HG03354 (cell line): Measurements from ENCODE around the gene NANP.
"Not testable (repeated sequence)": the region's sequence is repeated elsewhere in the genome, so short reads cannot be mapped to it uniquely, and the experiment has no call there.

Experiments
- ATAC-seq: cut with Tn5 transposase; IDR thresholded peaks from one replicate; pipeline ENCODE4 v1.9.1; 2021; ENCODE audit warnings: mild to moderate bottlenecking; ENCODE audit not compliant: unreplicated experiment, poor library complexity, severe bottlenecking

The NANP gene, protein sequence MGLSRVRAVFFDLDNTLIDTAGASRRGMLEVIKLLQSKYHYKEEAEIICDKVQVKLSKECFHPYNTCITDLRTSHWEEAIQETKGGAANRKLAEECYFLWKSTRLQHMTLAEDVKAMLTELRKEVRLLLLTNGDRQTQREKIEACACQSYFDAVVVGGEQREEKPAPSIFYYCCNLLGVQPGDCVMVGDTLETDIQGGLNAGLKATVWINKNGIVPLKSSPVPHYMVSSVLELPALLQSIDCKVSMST

DNA sequence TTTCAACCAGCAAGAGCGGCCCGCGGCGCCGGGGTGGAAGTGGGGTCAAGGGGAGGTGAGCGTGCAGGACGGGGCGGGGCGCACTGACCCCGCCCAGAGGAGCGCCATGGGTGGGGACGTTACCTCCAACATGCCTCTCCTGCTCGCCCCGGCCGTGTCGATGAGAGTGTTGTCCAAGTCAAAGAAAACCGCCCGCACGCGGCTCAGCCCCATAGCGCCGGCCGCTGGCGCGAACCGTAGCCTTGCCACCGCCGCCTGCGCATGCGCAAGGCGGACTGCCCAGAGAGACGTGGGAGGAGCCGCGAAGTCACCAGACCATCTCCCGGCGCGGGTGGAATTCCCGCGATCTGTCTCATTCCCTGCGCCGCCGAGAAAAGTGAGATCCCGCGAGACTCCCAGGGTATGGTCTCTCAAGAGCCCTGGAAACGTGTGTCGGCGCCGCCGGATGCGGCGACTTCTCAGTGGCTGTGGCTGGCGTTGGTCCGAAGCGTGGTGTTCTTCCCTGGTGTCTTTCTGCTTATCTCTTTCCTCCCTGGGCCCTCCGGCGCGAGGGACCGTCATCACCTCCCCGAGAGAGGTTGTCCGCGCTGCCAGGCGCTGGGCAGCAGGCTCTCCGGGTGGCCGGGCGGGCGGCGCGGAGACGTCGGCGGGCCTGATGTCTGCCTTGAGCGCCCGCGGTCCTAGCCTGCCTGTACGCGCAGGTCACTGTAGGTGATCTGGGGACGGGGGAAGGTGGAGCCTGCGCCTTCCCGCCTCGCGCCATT lies at the start of gene NANP:
NANP (minus strand) TSS at position 279 of the 764 bp plus-strand sequence; CDS start at position 213, 66 bp downstream.
- ATAC-seq, result peak; percentile 83

DNA sequence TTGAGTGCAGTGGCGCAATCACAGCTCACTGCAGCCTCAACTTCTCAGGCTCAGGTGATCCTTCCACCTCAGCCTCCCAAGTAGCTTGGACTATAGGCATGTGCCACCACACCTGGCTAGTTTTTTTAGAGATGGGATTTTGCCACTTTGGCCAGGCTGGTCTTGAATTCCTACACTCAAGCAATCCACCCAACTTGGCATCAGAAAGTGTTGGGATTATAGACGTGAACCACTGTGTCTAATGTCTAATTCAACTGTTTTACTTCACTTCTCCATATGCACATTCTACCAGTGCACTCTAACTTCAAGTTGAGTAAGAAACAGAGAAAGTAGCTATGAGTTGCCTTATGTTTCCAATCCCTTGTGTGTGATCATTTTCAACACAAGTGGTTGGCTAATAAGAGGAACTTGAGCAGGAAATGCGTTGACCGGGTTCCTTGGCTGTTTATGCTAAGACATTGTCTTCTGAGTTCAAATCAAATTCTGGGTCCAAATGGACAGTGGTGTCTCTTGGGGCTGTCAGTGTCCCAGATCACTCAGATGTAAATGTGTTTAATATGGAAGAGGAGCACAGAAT lies 48.9 kb upstream of the NANP start:
- no peak for ATAC-seq

DNA sequence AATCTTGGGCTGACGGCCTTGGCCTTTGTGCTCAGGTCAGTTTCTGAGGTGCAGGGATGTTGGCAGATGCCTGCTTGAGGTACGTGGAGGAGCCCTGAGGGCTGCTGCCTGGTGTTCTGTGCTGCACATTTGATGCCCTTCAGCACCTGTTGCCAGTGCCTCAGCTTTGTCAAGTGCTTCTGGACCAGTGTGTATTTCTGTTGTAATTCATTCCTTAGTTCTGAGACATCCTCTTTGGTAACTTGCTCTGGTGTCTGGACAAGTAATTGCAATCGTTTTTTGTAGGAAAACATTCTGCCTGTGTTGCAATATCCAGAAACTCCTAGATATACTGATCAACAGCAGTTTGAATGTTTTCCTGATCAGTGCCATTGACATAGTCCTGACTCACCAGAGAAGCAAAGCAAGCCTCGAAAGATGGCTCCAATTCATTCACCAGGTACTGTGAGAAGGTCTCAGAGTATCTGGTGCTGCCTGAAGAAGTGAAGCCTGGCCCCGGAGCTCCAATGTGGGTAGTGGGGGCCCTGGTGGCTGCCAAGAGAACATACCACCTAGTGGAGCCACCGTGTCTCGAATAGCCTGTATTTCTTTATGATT lies 46.1 kb upstream of the NANP start:
- ATAC-seq, result no peak

DNA sequence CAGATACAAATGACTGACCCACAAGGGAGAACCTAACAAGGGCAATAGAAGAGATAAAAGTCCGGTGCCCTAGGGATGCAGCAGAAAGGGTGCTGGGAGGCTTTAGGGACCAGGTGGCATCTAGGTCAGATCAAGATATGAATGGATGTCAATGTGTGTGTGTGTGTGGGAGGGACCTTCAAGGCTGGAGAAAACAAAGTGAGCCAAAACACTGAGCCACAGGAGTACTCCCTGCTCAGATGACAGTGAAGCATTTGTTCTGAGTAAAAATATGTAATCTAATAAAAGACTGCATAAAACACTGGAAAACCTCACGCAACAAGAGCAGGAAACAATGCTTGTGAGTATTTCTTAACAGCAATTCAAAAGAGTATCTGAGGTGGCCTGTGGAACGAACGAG lies 44.6 kb upstream of the NANP start:
- ATAC-seq, result no peak

DNA sequence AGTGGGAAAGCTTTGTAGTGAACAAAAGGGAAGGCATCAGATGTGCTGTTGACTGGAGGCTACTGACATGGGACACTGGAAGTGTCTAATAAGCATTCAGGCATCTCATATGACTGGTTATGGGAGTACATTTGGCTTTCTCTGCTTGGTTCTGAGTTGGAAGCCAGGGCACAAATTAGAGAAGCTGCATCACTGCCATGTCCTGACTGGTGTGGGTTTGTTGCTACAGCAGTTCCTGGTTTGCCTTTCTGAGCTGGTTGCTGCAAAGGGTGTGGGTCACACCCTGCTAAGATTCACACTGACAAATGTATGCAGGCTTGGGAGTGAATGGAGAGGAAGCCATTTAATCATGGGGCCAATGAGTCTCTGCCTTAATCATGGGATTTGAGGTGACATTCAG lies 36.2 kb upstream of the NANP start:
- ATAC-seq, result no peak

DNA sequence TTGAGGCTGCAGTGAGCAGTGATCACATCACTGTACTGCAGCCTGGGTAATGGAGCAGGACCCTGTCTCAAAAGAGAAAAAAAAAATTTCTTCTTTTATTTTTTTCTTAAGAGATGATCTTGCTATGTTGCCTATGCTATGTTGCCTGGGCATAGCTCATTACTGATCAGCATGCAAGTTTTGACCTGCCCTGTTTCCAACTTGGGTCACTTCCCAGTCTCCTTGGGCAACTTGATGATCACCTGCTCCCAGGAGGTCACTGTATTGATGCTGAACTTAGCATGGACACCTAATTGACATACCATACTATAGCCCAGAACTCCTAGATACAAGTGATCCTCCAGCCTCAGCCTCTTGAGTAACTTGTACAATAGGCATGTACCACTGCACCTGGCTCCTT lies 30.7 kb upstream of the NANP start:
- no peak for ATAC-seq

DNA sequence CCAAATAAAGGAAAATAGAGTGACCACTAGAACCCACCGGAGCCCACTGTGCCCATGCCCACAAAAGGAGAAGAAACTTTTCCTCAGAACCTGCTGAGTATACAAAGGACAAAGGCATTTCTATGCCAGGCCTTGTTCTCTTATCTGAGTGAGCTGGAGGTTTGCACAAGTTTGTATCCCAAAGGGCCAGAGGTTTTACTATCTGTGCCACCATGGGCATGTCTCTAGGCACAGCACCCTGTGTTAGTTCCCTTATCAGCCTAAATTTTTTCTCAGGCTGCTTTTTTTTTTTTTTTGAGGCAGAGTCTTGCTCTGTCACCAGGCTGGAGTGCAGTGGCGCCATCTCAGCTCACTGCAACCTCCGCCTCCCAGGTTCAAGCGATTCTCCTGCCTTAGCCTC lies 29.1 kb upstream of the NANP start:
- not testable (repeated sequence) for ATAC-seq

DNA sequence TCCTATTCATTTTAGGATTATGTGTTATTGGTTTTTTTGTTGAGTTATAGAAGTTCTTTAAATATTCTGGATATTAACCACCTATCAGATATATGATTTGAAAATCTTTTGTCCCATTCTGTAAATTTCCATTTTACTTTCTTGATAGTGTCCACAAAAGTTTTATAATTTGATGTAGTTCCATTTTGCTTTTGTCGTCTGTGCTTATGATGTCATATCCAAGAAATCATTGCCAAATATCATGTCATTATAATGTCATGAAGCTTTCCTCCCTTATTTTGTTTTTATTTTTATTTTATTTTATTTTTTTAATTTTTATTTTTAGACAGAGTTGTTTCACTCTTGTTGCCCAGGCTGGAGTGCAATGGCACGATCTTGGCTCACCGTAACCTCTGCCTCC lies 21.0 kb upstream of the NANP start:
- no peak for ATAC-seq

DNA sequence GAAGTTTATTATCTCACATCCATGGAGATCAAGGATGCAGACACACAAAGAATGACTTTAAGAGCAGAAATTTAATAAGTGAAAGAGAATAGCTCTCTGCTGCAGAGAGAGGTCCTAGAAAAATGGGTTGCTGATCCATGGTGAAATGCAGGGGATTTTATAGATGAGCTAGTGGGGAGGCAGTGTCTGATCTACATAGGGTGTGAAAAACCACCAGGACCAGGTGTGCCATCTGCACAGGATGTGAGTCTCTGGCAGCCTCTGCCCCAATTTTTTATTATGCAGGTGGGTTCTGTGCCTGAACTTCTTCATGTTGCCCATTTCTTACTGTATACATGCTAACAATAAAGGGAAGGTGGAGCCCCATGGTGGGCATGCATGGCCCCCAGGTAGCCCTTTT lies 19.9 kb upstream of the NANP start:
- no peak for ATAC-seq

DNA sequence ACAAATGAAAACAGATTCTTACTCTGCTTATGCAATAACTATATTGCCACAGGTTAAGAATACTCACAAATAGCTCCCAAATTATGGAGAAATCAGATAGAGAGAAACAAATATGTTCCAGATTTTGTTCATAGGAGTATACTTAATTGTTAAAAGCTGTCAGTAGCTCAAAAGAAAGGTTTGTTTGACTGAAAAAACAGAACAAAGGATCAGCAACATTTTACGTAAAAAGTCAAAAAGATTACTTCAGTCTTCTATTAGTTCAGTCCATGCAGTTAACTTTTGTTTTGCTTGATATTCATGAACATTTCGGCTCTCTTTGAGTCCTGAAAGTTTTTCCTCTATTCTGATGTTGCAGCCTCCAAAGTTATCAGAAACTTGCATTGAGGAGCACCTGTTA lies 13.4 kb upstream of the NANP start:
- ATAC-seq, result no peak

DNA sequence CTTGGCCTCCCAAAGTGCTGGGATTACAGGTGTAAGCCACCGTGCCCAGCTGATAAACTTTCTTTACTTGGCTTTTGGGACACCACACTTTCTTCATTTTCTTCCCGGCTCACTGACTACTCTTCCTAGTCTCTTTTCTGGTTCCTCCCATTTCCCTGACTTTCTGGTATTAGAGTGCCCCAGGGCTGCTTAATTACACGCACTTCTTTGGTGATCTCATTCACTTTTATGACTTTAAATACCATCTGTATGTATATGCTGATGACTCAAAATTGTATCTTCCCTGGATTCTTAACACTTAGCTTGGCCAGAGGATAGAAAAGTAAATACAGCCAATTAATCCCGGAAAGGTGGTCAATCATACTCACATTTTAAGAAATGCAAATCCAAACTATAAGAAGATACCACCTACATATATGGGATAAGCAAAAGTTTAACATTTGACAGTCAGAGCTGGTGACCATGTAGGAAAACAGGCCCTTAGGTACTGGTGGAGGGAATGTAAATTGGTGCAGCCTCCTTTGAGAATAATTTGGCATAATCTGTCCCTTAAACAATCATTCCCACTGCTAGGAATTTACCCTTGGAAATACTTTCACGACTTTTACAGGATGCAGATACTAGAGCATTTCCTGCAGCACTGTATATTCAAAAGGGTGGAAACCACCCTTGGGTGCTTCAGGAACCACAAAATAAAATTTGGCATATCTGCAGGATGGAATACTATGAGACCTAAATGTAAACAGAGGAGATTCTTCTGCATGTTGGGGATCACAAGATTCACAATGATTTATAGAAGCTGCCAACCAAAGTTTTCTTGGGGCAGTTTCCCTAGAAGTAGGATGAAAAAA lies 9.4 kb upstream of the NANP start:
- no peak for ATAC-seq

DNA sequence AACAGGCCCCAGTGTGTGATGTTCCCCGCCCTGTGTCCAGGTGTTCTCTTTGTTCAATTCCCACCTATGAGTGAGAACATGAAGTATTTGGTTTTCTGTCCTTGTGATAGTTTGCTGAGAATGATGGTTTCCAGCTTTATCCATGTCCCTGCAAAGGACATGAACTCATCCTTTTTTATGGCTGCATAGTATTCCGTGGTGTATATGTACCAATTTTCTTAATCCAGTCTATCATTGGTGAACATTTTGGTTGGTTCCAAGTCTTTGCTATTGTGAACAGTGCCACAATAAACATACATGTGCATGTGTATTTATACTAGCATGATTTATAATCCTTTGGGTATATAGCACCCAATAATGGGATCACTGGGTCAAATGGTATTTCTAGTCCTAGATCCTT lies 6.8 kb upstream of the NANP start:
- ATAC-seq, result not testable (repeated sequence)

DNA sequence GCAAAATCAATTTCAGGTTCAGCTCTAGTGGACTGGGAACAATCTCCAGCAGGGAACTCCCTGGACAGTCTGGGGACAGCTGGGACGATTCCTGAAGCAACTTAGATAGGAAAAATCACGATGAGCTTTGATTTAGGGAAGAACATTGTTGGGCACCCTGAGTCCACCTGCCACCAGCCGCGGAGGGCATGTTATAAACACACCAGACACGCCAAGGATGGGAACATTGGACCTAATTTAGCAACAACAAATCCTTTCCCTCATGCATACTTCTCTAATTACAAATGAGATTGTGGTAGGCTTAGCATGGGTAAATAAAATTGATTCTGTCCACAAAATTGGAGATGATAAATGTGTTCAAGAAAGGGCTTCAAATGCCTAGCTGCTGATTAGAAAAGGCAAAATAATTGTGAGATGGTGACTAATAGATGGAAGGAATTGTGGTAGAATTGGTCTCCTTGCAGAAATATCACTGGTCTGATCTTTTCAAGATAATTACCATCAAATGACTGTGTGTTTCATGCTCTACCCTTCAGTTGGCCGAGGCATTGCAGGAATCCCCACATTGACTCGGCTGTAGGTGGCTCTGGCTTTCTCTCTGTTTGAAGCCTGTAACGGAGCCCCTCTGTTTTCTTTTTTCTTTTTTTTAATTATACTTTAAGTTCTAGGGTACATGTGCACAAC lies 6.1 kb upstream of the NANP start:
- ATAC-seq, result no peak

DNA sequence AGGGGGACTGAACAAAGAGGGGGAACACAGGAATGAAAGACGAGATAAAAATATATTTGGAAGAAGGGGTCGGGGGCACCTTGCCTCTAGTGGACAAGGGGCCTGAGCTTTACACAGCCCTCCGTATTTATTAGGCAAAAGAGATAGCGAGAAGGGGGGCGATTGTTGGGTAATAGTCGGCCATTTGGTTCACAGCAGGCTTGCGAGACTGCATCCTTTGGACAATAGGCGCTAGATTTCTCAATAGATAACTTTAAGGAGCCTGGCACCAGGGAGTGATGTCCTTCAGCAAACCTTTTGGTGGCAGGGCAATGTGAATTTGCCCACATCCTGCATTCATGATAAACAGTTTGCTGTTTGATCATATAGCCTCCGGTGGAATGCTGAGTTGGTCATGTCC lies 3.0 kb upstream of the NANP start:
- ATAC-seq, result no peak

DNA sequence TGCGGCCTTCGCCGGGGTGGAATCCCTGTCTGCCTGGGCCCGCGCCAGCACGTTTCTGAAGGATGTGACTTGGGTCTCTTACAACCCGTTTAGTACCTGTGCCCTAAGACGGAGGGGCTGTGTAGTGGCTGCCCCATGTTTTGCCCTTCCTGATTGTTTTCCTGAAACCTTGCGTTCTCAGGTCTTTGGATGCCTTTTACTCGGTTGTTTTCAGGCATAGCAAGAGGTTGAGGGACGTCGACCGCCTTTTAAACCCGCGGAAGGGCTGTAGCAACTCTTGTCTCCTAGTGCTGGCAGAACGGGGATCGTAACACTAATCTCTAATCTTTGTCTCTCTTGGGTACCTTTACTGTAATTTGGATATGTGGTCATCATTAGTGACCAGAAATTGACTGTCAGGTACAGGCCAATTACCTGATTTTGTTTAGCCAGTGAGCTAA lies 706 bp upstream of the NANP start:
- ATAC-seq, result no peak

DNA sequence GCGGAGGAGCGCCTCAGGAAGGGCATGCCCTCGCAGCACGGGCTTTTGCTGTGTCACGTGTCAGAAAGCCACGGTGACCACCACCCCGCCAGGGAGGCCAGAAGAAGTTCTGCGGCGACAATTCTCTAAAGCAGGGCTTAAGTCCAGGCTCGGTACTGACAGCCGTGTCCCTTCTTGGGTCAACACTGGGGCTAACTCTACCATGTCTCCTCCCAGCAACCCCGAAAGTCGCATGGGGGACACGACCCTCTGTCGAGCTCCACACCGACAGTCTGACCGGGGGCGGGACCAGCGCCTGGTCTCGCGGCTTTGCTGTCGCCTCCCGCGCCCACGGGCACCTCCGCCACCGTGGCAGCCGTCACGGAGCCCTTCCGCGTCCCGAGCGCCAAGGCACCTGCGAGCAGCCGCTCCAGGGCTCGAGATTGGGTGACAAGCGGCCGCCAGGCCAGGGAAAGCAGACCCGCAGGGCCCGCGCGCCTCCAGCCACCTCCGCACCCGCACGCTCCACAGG lies 534 bp downstream of the NANP start:
- ATAC-seq, result peak; percentile 21

DNA sequence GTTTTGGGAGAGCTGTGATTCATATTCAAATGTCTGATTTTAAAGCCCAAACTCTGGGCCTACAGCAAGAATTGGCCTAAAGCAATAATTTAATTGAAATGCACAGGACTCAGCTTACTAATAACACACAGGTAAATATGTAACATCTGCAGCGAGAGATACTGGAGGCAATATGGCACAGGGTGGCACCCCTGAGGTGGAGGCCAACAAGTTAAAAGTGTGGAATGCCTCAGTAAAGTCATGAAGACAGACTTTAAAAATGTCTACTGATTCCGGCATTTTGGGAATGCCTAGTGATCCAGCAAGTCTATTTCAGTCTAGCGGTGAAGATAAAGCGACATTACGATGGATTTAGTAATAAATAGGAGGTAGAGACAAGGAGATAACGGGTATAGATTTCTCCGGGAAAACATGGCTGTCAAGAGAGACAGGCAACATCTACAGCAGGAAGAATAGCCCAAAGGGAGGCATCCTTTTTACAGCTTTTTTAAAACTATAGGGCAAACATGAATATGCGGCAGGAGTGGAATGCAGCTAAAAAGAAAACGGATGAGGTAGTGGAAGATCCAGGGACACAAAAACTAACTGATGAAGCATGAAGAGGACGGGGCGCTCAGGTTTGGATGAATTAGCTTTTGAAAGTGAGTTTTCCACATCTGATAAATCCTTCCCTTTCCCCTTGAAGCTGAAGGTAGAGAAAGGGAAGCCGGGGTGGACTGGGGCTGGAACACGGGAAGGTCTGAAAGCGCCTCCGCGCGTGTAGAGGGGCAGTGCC lies 1.2 kb downstream of the NANP start:
- ATAC-seq, result no peak

DNA sequence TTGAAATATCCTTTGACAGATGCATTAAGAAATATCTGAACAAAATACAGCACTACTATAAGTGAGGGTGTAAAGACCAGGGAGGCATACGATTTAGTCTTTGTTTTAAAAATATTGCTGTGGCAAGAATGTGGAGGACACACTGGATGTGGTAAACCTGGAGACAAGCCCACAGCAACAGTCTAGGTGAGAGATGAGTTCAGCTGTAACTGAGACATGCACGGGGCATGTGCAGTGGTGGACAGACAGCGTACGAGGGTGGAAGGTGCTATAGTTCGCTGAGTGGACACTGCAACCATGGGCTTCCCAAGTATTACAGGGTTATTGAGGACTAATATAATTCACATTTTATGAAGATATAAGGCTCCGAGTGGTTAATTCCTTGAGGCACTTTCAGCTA lies 1.8 kb downstream of the NANP start:
- no peak for ATAC-seq
